Trophoblast cell (in vitro differentiated cells and primary cell): Measurements from ENCODE around the gene TUBA3E.
"Not testable (repeated sequence)": the region's sequence is repeated elsewhere in the genome, so short reads cannot be mapped to it uniquely, and the experiment has no call there.

Experiments
- DNase-seq, 2 donors: peaks; one replicate each; pipeline ENCODE4 v3.0.0-alpha.2; 2016
- H2AFZ ChIP-seq: 2 replicates; pipeline ENCODE4 v1.6.1; 2013; ENCODE audit warnings: low read length, moderate library complexity, mild to moderate bottlenecking; ENCODE audit not compliant: insufficient read depth, poor library complexity
- H2AK5ac ChIP-seq: 2 replicates; pipeline ENCODE4 v1.6.1; 2013; ENCODE audit warnings: mild to moderate bottlenecking, low read length
- H2BK120ac ChIP-seq: 2 replicates; pipeline ENCODE4 v1.6.1; 2013; ENCODE audit warnings: low read length, mild to moderate bottlenecking, moderate library complexity; ENCODE audit not compliant: insufficient read depth, poor library complexity
- H2BK12ac ChIP-seq: 2 replicates; pipeline ENCODE4 v1.6.1; 2013; ENCODE audit warnings: mild to moderate bottlenecking, low read length, moderate library complexity
- H2BK5ac ChIP-seq: 2 replicates; pipeline ENCODE4 v1.6.1; 2013; ENCODE audit warnings: low read length, low read depth, moderate library complexity, mild to moderate bottlenecking; ENCODE audit not compliant: poor library complexity
- H3K14ac ChIP-seq: 2 replicates; pipeline ENCODE4 v1.6.1; 2013; ENCODE audit warnings: mild to moderate bottlenecking, low read length
- H3K18ac ChIP-seq: 2 replicates; pipeline ENCODE4 v1.6.1; 2013; ENCODE audit warnings: mild to moderate bottlenecking, low read length
- H3K23ac ChIP-seq: 2 replicates; pipeline ENCODE4 v1.6.1; 2013; ENCODE audit warnings: low read length
- H3K27ac ChIP-seq: 2 replicates; pipeline ENCODE4 v1.5.1; 2013; ENCODE audit warnings: low read depth, mild to moderate bottlenecking, inconsistent platforms, low read length, moderate library complexity
- H3K27me3 ChIP-seq: 2 replicates; pipeline ENCODE4 v1.6.1; 2013; ENCODE audit warnings: inconsistent platforms, mild to moderate bottlenecking, low read length, moderate library complexity; ENCODE audit not compliant: insufficient read depth
- H3K36me3 ChIP-seq, 2 experiments: 1 replicate in 1 of 2; 2 replicates in 1 of 2; pipeline ENCODE4 v1.6.1; 2013; ENCODE audit warnings: low read length in 2 of 2, mild to moderate bottlenecking in 2 of 2, moderate library complexity in 1 of 2; ENCODE audit not compliant: insufficient read depth in 2 of 2, control insufficient read depth in 1 of 2
- H3K4ac ChIP-seq: 2 replicates; pipeline ENCODE4 v1.6.1; 2013; ENCODE audit warnings: low read depth, mild to moderate bottlenecking, low read length, moderate library complexity
- H3K4me1 ChIP-seq, 2 experiments: 1 replicate in 1 of 2; 2 replicates in 1 of 2; pipeline ENCODE4 v1.6.1; 2013; ENCODE audit warnings: low read length in 2 of 2, mild to moderate bottlenecking in 2 of 2, moderate library complexity in 1 of 2; ENCODE audit not compliant: insufficient read depth in 2 of 2, control insufficient read depth in 1 of 2
- H3K4me2 ChIP-seq: 2 replicates; pipeline ENCODE4 v1.6.1; 2013; ENCODE audit warnings: inconsistent platforms, mild to moderate bottlenecking, low read length, moderate library complexity
- H3K4me3 ChIP-seq: 2 replicates; pipeline ENCODE4 v1.5.1; 2013; ENCODE audit warnings: mild to moderate bottlenecking, low read depth, low read length, inconsistent platforms
- H3K79me1 ChIP-seq: one replicate; pipeline ENCODE4 v1.6.1; 2013; ENCODE audit warnings: low read length
- H3K79me2 ChIP-seq: 2 replicates; pipeline ENCODE4 v1.6.1; 2013; ENCODE audit warnings: low read length, mild to moderate bottlenecking; ENCODE audit not compliant: control insufficient read depth, insufficient read depth, poor library complexity
- H3K9ac ChIP-seq: 2 replicates; pipeline ENCODE4 v1.6.1; 2013; ENCODE audit warnings: mild to moderate bottlenecking, low read length
- H3K9me3 ChIP-seq: 2 replicates; pipeline ENCODE4 v1.6.1; 2013; ENCODE audit warnings: low read depth, mild to moderate bottlenecking, control low read depth, inconsistent platforms, low read length; ENCODE audit not compliant: insufficient read depth
- H4K12ac ChIP-seq: 2 replicates; pipeline ENCODE4 v1.6.1; 2013; ENCODE audit warnings: low read depth, mild to moderate bottlenecking, low read length, moderate library complexity
- H4K8ac ChIP-seq: 2 replicates; pipeline ENCODE4 v1.6.1; 2013; ENCODE audit warnings: low read depth, mild to moderate bottlenecking, low read length, moderate library complexity
- H4K91ac ChIP-seq: one replicate; pipeline ENCODE4 v1.6.1; 2013; ENCODE audit warnings: low read depth, mild to moderate bottlenecking, low read length, moderate library complexity
- WGBS: extraction: QIAGEN DNeasy Blood & Tissue Kit; methylation state at CpG from one replicate; pipeline ENCODE4 v1.1.7; 2013; ENCODE audit warnings: missing lambda C conversion rate; ENCODE audit not compliant: insufficient read length, insufficient coverage; ENCODE audit errors: extremely low coverage; 5-methylcytosine and 5-hydroxymethylcytosine counted together

The TUBA3E gene

DNA sequence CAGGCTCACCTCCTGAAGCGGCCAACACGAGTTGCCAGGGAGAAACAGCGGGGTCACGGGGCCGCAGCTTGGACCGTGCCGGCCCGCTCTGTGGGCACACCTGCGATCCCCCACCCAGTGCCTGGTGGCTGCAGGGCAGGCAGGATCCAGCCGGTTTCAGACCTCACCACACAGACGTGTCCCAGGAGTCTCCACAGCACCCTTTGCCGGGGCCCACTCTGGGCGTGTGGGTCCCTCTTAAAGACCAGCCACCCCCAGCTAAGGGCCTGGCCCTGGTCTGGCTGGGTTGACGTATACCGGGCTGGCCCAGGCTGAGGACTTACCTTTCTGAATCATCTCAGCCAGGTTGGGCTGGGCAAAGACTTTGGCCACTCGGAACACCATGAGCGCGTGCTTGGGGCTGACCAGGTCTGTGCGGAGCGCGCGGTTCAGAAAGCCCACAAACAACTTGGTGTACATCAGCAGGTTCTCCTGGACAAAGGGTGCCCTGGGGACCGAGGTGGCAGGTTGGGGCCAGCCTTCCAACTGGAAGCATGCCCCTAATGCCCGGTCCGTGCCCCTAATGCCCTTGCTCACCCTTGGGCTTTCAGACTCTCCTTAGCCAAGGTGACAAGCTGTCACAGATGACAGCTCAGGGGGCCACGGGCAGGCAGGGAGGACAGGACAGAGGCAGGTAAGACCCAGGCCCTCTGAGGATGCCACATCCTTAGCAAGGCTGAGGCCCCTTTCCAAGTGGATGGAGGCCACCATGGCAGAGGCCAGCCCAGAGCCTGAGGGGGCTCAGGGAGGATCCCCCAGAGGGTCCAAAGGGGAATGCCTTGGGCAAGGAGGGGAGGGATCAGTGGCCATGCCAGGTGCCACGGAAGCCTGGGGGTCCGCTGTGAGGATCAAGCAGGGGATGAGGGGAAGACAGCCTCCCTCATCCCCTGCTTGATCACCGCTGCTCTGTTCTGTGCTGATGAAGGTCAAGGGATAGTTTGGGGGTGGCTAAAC, 43.2 kb downstream of the TUBA3E start:
- no peak overlapping the region for H3K4ac ChIP-seq
- H2BK12ac ChIP-seq: no peak overlapping the region
- no peak overlapping the region for H2BK5ac ChIP-seq
- H2BK120ac ChIP-seq: no peak overlapping the region
- no peak overlapping the region for H3K27ac ChIP-seq
- no peak overlapping the region for H2AK5ac ChIP-seq
- H3K4me3 ChIP-seq: no peak overlapping the region
- DNase-seq: no peak
- no peak overlapping the region for H4K12ac ChIP-seq
- peaks cover 1% of the 10 kb centered on the region for H3K9me3 ChIP-seq
- H3K4me1 ChIP-seq: no peaks in the 10 kb centered on the region
- no peaks in the 10 kb centered on the region for H3K79me1 ChIP-seq
- H4K8ac ChIP-seq: no peak overlapping the region
- no peak overlapping the region for H3K9ac ChIP-seq
- H3K18ac ChIP-seq: no peak overlapping the region
- no peak overlapping the region for H4K91ac ChIP-seq
- H3K14ac ChIP-seq: no peak overlapping the region
- no peak overlapping the region for H3K4me2 ChIP-seq
- no peak overlapping the region for H2AFZ ChIP-seq
- no peak overlapping the region for H3K23ac ChIP-seq
- H3K27me3 ChIP-seq: no peaks in the 10 kb centered on the region
- no peaks in the 10 kb centered on the region for H3K79me2 ChIP-seq
- WGBS: no CpG with 5 or more reads among the region's 29 CpGs
- peaks cover 58 to 63% of the 10 kb centered on the region in 2 experiments for H3K36me3 ChIP-seq

- not testable (repeated sequence) for H3K4ac ChIP-seq, H3K4me1 ChIP-seq, H4K8ac ChIP-seq, H3K79me2 ChIP-seq, H3K9ac ChIP-seq, H4K91ac ChIP-seq, H2BK120ac ChIP-seq, H3K18ac ChIP-seq, H2AK5ac ChIP-seq, H2AFZ ChIP-seq, DNase-seq, H3K4me3 ChIP-seq, H2BK12ac ChIP-seq, H2BK5ac ChIP-seq, H3K14ac ChIP-seq, H3K27me3 ChIP-seq, H3K4me2 ChIP-seq, H3K23ac ChIP-seq, H4K12ac ChIP-seq, H3K27ac ChIP-seq, H3K9me3 ChIP-seq, H3K79me1 ChIP-seq
- no CpG with 5 or more reads among the region's 8 CpGs for WGBS
- H3K36me3 ChIP-seq: peaks cover 53 to 58% of the 10 kb centered on the region in 2 experiments
Measured at GRCh38 chr2:130154423-130154770, 43.8 kb downstream of the TUBA3E start.

DNA sequence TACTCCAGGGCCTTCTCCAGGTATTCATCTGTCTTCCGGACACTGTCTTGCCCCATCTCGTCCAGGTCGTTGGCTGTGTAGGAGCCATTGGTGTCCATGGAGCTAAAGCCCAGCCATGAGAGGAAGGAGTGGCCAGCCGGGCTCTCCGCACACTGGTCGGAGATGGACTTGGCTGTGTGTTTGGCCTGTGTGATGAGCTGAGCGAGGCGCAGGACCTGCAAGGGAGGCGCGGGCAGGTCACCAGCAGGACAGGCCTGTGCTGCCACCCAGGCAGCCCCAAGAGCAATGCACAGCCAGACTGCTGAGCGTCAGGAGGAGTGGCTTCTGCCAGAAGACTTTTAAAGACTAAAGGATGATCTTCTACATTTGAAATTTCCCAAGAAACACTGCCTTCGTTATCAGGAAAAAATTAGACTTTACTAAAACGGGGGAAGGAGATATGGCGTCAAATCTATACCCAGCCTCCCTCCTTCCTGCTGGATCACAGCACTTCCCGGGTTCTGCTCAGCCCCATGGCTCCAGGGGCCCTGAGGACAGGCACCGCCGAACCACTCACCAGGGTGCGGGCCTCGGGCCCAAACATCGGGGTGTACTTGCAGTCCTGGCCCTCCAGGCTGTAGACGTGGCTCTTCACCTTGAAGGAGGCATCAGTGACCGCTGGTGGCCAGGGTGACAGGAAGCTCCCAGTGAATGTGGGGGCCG, 44.4 kb downstream of the TUBA3E start:
- H3K23ac ChIP-seq, H3K4me3 ChIP-seq, H3K79me2 ChIP-seq, DNase-seq, H4K8ac ChIP-seq, H3K27ac ChIP-seq, H3K4me2 ChIP-seq, H2BK120ac ChIP-seq, H2BK12ac ChIP-seq, H4K91ac ChIP-seq, H2AK5ac ChIP-seq, H3K9me3 ChIP-seq, H2BK5ac ChIP-seq, H3K14ac ChIP-seq, H3K18ac ChIP-seq, H3K4me1 ChIP-seq, H3K79me1 ChIP-seq, H3K4ac ChIP-seq, H3K9ac ChIP-seq, H4K12ac ChIP-seq, H3K27me3 ChIP-seq, H2AFZ ChIP-seq: not testable (repeated sequence)
- peaks cover 49 to 55% of the 10 kb centered on the region in 2 experiments for H3K36me3 ChIP-seq
- no CpG with 5 or more reads among the region's 23 CpGs for WGBS

DNA sequence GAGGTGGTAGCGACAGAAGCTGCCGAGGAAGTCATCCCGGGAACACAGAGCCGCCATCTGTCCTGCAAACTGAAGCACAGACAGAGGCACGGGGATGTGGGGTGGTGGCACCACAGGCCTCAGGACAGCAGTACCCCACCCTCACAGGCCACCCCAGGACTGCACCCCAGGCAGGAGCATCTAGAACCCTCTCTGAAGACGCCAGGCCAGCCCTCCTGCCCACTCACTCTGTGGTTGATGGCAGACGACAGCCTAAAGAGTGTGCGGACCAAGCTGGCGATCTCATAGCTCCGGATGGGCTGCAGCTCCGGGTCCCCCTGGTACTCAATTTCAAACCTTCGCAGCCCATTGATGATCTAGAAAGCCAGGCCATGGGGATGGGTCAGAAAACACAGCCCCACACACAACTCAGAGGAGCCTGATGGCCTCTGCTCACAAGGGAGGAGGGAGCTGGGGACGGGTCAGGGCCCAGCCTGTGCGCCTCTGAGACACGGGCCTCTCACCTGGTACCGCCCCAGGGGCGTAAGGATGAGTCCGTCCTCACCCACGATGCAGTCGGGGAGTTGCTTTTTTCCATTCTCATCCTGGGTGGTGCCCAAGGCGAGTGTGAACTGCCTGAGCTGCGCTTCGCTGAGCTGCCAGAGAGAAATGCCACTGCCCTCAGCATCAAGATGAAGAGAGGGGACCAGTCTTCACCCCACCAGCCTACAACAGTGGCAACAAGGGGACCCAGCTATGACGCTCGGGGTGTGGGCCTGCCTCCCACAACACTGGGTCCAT, 45.2 kb downstream of the TUBA3E start:
- Histone ChIP-seq H2BK5ac (no peak overlapping the region), H2AK5ac (no peak overlapping the region), H2BK120ac (no peak overlapping the region), H3K4ac (no peak overlapping the region), H2BK12ac (no peak overlapping the region), H3K36me3 (peaks cover 42 to 51% of the 10 kb centered on the region in 2 experiments), H3K23ac (no peak overlapping the region), H3K9me3 (no peaks in the 10 kb centered on the region), H3K18ac (no peak overlapping the region), H4K12ac (no peak overlapping the region), H3K14ac (no peak overlapping the region), H3K9ac (no peak overlapping the region), H3K27ac (no peak overlapping the region), H3K4me3 (no peak overlapping the region), H3K79me2 (no peaks in the 10 kb centered on the region), H4K8ac (no peak overlapping the region), H3K79me1 (no peaks in the 10 kb centered on the region), H3K4me1 (no peaks in the 10 kb centered on the region), H2AFZ (no peak overlapping the region), H4K91ac (no peak overlapping the region), H3K27me3 (no peaks in the 10 kb centered on the region), H3K4me2 (no peak overlapping the region)
- DNase-seq: no peak
- WGBS: no CpG with 5 or more reads among the region's 25 CpGs
